BJ (cell line): ENCODE results near the gene MVB12B. TPM values are rescaled to one million over a fixed set of nuclear protein-coding genes. Genes with fewer than 3 reads are reported as not detected.

Experiments
- CTCF ChIA-PET: fragments of 350-600 bp; formaldehyde crosslinking; extraction: SDS; loops from one replicate; lab custom pipeline; 2021; ENCODE audit warnings: antibody characterized with exemption, inconsistent platforms; lab: Yijun Ruan, JAX
- POLR2A ChIA-PET: fragments of 300-600 bp; sonication (Branson Sonifier 250); formaldehyde crosslinking; extraction: SDS; loops from one replicate; lab custom pipeline; 2021; ENCODE audit warnings: antibody characterized with exemption; lab: Charles Lee
- DNase-seq: peaks from one replicate; pipeline ENCODE4 v3.0.0-alpha.2; 2011; ENCODE audit warnings: low read depth
- H3K27me3 ChIP-seq: 2 replicates; pipeline ENCODE4 v1.6.0; 2011; ENCODE audit warnings: low read length; ENCODE audit not compliant: control insufficient read depth, insufficient read depth
- H3K36me3 ChIP-seq: 2 replicates; pipeline ENCODE4 v1.5.1; 2011; ENCODE audit warnings: low read length; ENCODE audit not compliant: control insufficient read depth, insufficient read depth
- H3K4me3 ChIP-seq: 2 replicates; pipeline ENCODE4 v1.5.1; 2011; ENCODE audit warnings: low read depth, mild to moderate bottlenecking, control low read depth, low read length
- polyA plus RNA-seq: library from polyadenylated mRNA; depleted of rRNA; stranded (reverse); fragments of >200 nt; gene quantifications from 2 replicates; pipeline ENCODE4 v1.2.3, GENCODE V29; 2011
- TF ChIP-seq, protein P1 (sequence below): IDR thresholded peaks from 2 replicates; pipeline ENCODE4 v1.5.1; 2011; ENCODE audit warnings: low read depth, mild to moderate bottlenecking, control low read depth, inconsistent platforms, low read length, moderate library complexity; ENCODE audit not compliant: insufficient read depth

The MVB12B gene
- polyA plus RNA-seq, 1 experiment: 2.7 TPM

DNA sequence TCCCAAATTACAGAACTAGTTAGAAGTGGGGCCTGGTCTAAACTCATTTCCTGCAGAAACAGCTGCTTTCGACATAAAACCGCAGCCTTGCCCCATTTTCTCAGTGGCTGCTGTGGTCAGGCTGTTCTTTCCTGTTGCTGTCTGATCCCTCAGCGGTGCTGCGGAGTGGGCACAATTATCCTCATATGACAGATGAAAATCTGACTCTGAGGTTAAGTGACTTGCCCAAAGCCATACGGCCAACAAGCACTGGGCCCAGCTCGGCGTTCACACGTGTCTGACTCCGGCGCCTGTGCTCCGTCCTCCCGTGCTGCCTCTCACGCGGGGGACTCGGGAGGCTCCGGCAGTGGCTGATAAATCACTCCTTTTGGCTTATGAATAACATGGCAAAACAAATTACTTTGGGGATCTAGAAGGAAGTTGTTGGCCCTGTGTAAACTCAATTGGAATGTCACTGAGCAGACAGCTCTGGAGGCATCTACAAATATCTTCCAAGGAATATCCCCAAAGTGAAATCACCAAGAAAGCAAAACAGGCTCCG lies 144.5 kb downstream of the MVB12B start:
- TF ChIP-seq, protein P1, sequence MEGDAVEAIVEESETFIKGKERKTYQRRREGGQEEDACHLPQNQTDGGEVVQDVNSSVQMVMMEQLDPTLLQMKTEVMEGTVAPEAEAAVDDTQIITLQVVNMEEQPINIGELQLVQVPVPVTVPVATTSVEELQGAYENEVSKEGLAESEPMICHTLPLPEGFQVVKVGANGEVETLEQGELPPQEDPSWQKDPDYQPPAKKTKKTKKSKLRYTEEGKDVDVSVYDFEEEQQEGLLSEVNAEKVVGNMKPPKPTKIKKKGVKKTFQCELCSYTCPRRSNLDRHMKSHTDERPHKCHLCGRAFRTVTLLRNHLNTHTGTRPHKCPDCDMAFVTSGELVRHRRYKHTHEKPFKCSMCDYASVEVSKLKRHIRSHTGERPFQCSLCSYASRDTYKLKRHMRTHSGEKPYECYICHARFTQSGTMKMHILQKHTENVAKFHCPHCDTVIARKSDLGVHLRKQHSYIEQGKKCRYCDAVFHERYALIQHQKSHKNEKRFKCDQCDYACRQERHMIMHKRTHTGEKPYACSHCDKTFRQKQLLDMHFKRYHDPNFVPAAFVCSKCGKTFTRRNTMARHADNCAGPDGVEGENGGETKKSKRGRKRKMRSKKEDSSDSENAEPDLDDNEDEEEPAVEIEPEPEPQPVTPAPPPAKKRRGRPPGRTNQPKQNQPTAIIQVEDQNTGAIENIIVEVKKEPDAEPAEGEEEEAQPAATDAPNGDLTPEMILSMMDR: no peak
- no peaks in the 10 kb centered on the region for H3K27me3 ChIP-seq
- no peak for DNase-seq
- no peak overlapping the region for H3K4me3 ChIP-seq
- no peaks in the 10 kb centered on the region for H3K36me3 ChIP-seq
- POLR2A ChIA-PET: no interaction called here
- CTCF ChIA-PET: interaction anchor here (0.9 to 4.1 kb wide), 2 partner anchors 20 to 72 kb away, joined by 3 to 19 read pairs; no protein-coding TSS in a partner anchor

DNA sequence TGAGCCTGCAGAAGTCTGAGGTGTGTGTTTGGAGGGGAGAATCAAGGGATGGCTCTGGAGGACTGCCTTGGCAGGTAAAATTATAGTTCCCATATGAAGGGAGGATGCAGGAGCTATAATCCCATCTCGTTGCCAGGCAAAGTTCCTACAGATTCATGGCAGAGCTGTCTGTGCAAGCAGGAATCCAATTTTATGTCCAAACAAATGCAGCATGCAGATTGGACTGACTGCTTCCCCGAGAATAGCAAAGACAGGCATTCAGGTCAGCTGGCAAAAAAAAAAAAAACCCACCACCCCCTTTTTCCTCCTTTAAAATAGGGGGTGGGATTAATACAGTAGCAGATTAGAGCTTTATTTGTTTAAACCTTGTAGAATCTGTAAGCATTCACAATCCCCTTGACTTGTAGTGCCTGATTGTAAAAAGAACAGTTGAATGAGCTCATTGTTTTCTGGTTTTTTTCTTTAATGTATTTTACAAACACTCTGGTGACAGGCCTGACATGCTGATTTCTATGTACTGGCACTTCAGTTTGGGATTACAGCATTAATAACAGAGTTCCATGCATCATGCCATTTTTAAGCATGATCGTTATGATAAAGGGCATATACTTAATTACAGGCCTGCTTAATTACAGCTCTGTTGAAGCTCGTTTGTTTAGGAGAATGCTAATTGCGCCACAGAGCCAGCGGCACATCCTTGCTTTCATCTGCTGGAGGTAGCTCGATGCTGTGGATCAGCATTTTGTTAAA lies 145.7 kb downstream of the MVB12B start:
- DNase-seq: no peak
- no peaks in the 10 kb centered on the region for H3K27me3 ChIP-seq
- ChIA-PET CTCF (interaction anchor here (0.8 to 4.1 kb wide), 5 partner anchors 8 to 28 kb away, joined by 3 to 19 read pairs (median 5); no protein-coding TSS in a partner anchor), POLR2A (no interaction called here)
- H3K36me3 ChIP-seq: no peaks in the 10 kb centered on the region
- TF ChIP-seq, protein P1: no peak
- no peak overlapping the region for H3K4me3 ChIP-seq

DNA sequence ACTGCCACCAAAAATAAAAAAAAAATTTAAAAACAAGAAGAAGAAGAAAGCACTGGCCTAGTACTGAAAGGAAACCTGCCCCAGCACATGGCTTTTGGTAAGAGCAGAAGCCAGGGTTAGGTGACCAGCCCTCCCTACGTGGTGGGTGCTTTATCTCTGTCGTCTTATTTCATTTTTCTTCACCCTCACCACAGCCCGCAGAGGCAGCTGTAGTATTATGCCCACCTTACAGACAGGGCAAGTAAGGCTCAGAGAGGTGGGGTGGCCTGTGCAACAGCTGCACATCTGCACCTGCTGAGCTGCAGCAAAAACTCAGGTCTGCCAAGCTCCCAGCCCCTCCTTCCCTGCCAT lies 146.3 kb downstream of the MVB12B start:
- DNase-seq: no peak
- Histone ChIP-seq H3K27me3 (no peaks in the 10 kb centered on the region), H3K36me3 (no peaks in the 10 kb centered on the region), H3K4me3 (no peak overlapping the region)
- ChIA-PET CTCF (interaction anchor here (0.8 to 4.1 kb wide), 4 partner anchors 8 to 28 kb away, joined by 3 to 19 read pairs (median 6); no protein-coding TSS in a partner anchor), POLR2A (no interaction called here)
- TF ChIP-seq, protein P1: no peak

DNA sequence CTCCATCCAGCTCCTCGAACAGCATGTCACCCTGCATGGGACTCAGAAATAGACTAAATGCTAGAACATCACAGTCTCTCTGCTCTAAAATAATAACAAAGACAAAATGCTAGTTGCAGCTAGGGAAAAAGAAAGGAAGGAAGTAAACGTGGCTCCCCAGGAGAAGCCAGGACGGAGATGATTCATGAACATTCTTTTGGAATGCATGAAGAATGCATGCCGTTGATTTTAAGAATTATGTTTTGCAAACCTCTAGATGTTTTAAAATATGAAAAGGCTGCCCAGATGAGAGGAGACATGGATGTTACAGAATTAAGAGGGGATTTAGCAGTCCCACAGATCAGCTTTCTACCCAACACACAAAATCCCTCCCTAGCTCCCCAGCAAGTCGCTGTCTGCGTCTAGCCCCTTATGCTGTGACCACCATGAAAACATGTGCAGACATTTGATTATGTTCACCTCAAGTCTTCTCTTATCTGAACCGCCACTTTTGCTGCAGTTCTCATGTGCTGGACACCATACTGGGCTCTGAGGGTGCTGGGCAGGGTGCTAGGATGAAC lies 147.7 kb downstream of the MVB12B start:
- no peak for DNase-seq
- Histone ChIP-seq H3K36me3 (no peaks in the 10 kb centered on the region; the same call in 1 of the 2 replicates), H3K4me3 (no peak overlapping the region), H3K27me3 (no peaks in the 10 kb centered on the region)
- ChIA-PET CTCF (interaction anchor here (0.6 to 1.9 kb wide), 6 partner anchors 10 to 31 kb away, joined by 3 to 7 read pairs (median 6); no protein-coding TSS in a partner anchor), POLR2A (no interaction called here)
- TF ChIP-seq, protein P1: no peak
